Epithelial cell of esophagus (primary cell): ENCODE data around the gene NR6A1.

ENCODE experiments used
- DNase-seq: peaks from one replicate; pipeline ENCODE4 v3.0.0; 2010; ENCODE audit warnings: low read depth
- H3K4me3 ChIP-seq: 2 replicates; pipeline ENCODE4 v1.5.1; 2011; ENCODE audit warnings: mild to moderate bottlenecking, low read length, control low read depth
- CTCF ChIP-seq: IDR thresholded peaks from 2 replicates; pipeline ENCODE4 v1.5.1; 2011; ENCODE audit warnings: low read depth, mild to moderate bottlenecking, low read length, control low read depth, inconsistent platforms; ENCODE audit not compliant: insufficient read depth; ENCODE audit errors: missing control alignments

Gene NR6A1

GRCh38 chr9:124683043-124683442 is 88.1 kb downstream of the NR6A1 start:
- TF ChIP-seq CTCF, result no peak
- no peak overlapping the region for H3K4me3 ChIP-seq
- DNase-seq, result no peak

GRCh38 chr9:124680714-124681390 is 90.3 kb downstream of the NR6A1 start:
- H3K4me3 ChIP-seq, result no peak overlapping the region
- TF ChIP-seq CTCF, result no peak
- DNase-seq, result no peak

- TF ChIP-seq CTCF, result no peak
- H3K4me3 ChIP-seq, result no peak overlapping the region
- DNase-seq, result no peak
These were observed 91.1 kb downstream of the NR6A1 start for GRCh38 chr9:124680049-124680448.

- TF ChIP-seq CTCF, result no peak
- no peak for DNase-seq
- no peak overlapping the region for H3K4me3 ChIP-seq
These were observed 95.0 kb downstream of the NR6A1 start for GRCh38 chr9:124676159-124676551.

GRCh38 chr9:124675261-124676158 is 95.6 kb downstream of the NR6A1 start:
- H3K4me3 ChIP-seq, result no peak overlapping the region
- TF ChIP-seq CTCF, result no peak
- DNase-seq, result no peak

GRCh38 chr9:124674651-124675050 is 96.5 kb downstream of the NR6A1 start:
- TF ChIP-seq CTCF, result no peak
- DNase-seq, result peak; percentile 18
- H3K4me3 ChIP-seq, result no peak overlapping the region

- H3K4me3 ChIP-seq, result no peak overlapping the region
- no peak for DNase-seq
- TF ChIP-seq CTCF, result no peak
These were observed 98.0 kb downstream of the NR6A1 start for GRCh38 chr9:124673063-124673462.
